ENCODE measurements around the gene NDC1. TPM values are rescaled to one million over a fixed set of nuclear protein-coding genes. Genes with fewer than 3 reads are reported as not detected.

NDC1 gene
- total RNA-seq, 2 donors from 2014 or later, result 15.3 to 20.6 TPM

GRCh38 chr1:53871221-53871620 is 33.1 kb upstream of the NDC1 start:
- no peak for DNase-seq (ENCODE audit: low spot score)
- whole genome bisulfite sequencing, result 70% methylated on average over 4 of the region's 4 CpGs
- Histone ChIP-seq H3K36me3 (peaks cover 0 to 8% of the 10 kb centered on the region in 2 donors), H3K27me3 (replicated peaks; ENCODE audit: insufficient read depth) (no peaks in the 10 kb centered on the region), H3K9me3 (no peaks in the 10 kb centered on the region), H3K4me1 (replicated peaks) (no peaks in the 10 kb centered on the region), H3K27ac (no peak overlapping the region), H3K4me3 (no peak overlapping the region)
- TF ChIP-seq POLR2A (IDR thresholded peaks at IDR 0.05) (no peak), CTCF (IDR thresholded peaks at IDR 0.05) (no peak), POLR2AphosphoS5 (IDR thresholded peaks at IDR 0.05) (no peak)
- intact Hi-C loops (cut with DNase I), result no loop called here

- no peaks in the 10 kb centered on the region for H3K4me1 ChIP-seq (replicated peaks)
- intact Hi-C loops (cut with DNase I), result loop anchor here (10.0 kb wide), 2 partner anchors 615 to 945 kb away; no protein-coding TSS in a partner anchor
- H3K4me3 ChIP-seq, result no peak overlapping the region
- H3K36me3 ChIP-seq, result peaks cover 0 to 21% of the 10 kb centered on the region in 2 donors
- H3K27me3 ChIP-seq (replicated peaks; ENCODE audit: insufficient read depth), result no peaks in the 10 kb centered on the region
- H3K9me3 ChIP-seq, result no peaks in the 10 kb centered on the region
- TF ChIP-seq POLR2AphosphoS5 (IDR thresholded peaks at IDR 0.05), result no peak
- no peak for TF ChIP-seq POLR2A (IDR thresholded peaks at IDR 0.05)
- TF ChIP-seq CTCF (IDR thresholded peaks at IDR 0.05), result no peak
- 93% methylated on average over 11 of the region's 11 CpGs for WGBS
- no peak for DNase-seq (ENCODE audit: low spot score)
- H3K27ac ChIP-seq, result no peak overlapping the region
Measured at GRCh38 chr1:53869454-53870117, 31.5 kb upstream of the NDC1 start.

- H3K27me3 ChIP-seq (replicated peaks; ENCODE audit: insufficient read depth), result no peaks in the 10 kb centered on the region
- intact Hi-C loops (cut with DNase I), result loop anchor here (10.0 kb wide), 2 partner anchors 616 to 946 kb away; no protein-coding TSS in a partner anchor
- no peak overlapping the region for H3K27ac ChIP-seq
- no peak for TF ChIP-seq CTCF (IDR thresholded peaks at IDR 0.05)
- no peak for TF ChIP-seq POLR2A (IDR thresholded peaks at IDR 0.05)
- no peak for TF ChIP-seq POLR2AphosphoS5 (IDR thresholded peaks at IDR 0.05)
- 73% methylated on average over 1 of the region's 1 CpG for WGBS
- no peak for DNase-seq (ENCODE audit: low spot score)
- no peak overlapping the region for H3K4me3 ChIP-seq
- H3K36me3 ChIP-seq, result peaks cover 0 to 22% of the 10 kb centered on the region in 2 donors
- no peaks in the 10 kb centered on the region for H3K9me3 ChIP-seq
- H3K4me1 ChIP-seq (replicated peaks), result no peaks in the 10 kb centered on the region
Measured at GRCh38 chr1:53868565-53868964, 30.5 kb upstream of the NDC1 start.

GRCh38 chr1:53862507-53862906 is 24.4 kb upstream of the NDC1 start:
- DNase-seq (ENCODE audit: low spot score), result no peak
- no peak overlapping the region for H3K4me3 ChIP-seq
- TF ChIP-seq CTCF (IDR thresholded peaks at IDR 0.05), result no peak
- TF ChIP-seq POLR2AphosphoS5 (IDR thresholded peaks at IDR 0.05), result no peak
- TF ChIP-seq POLR2A (IDR thresholded peaks at IDR 0.05), result no peak
- 77% methylated on average over 7 of the region's 7 CpGs for WGBS
- H3K27ac ChIP-seq, result no peak overlapping the region
- peaks cover 0 to 28% of the 10 kb centered on the region in 2 donors for H3K36me3 ChIP-seq
- intact Hi-C loops (cut with DNase I), result loop anchor here (10.0 kb wide), 2 partner anchors 622 to 952 kb away; no protein-coding TSS in a partner anchor
- H3K27me3 ChIP-seq (replicated peaks; ENCODE audit: insufficient read depth), result no peaks in the 10 kb centered on the region
- H3K4me1 ChIP-seq (replicated peaks), result no peaks in the 10 kb centered on the region
- no peaks in the 10 kb centered on the region for H3K9me3 ChIP-seq

- intact Hi-C loops (cut with DNase I), result loop anchor here (10.0 kb wide), 2 partner anchors 624 to 954 kb away; no protein-coding TSS in a partner anchor
- H3K4me1 ChIP-seq (replicated peaks), result no peaks in the 10 kb centered on the region
- H3K36me3 ChIP-seq, result peaks cover 0 to 32% of the 10 kb centered on the region in 2 donors
- no peak overlapping the region for H3K27ac ChIP-seq
- DNase-seq (ENCODE audit: low spot score), result no peak
- H3K9me3 ChIP-seq, result no peaks in the 10 kb centered on the region
- no peak for TF ChIP-seq POLR2A (IDR thresholded peaks at IDR 0.05)
- peak in 3 of 4 experiments; percentile 30 to 73 (median 56) for TF ChIP-seq CTCF (IDR thresholded peaks at IDR 0.05)
- peak; percentile 20 for TF ChIP-seq POLR2AphosphoS5 (IDR thresholded peaks at IDR 0.05)
- H3K4me3 ChIP-seq, result no peak overlapping the region
- H3K27me3 ChIP-seq (replicated peaks; ENCODE audit: insufficient read depth), result no peaks in the 10 kb centered on the region
Measured at GRCh38 chr1:53860967-53861411, 22.9 kb upstream of the NDC1 start.

All from prostate gland (tissue), 2 donors.